ENCODE measurements around the gene MICA. TPM values are rescaled to one million over a fixed set of nuclear protein-coding genes. Genes with fewer than 3 reads are reported as not detected.

MICA gene
- polyA plus RNA-seq, 1 of the 3 experiments (the other 2 are of a cell fraction), result 28.8 TPM

GRCh38 chr6:31366693-31367470, 36.5 kb upstream of the MICA start:
- Histone ChIP-seq H3K27ac (ENCODE audit: low read depth in 2 of 2, low read length in 1 of 2) (no peak overlapping the region), H3K9ac (no peak overlapping the region), H3K9me2 (no peaks in the 10 kb centered on the region), H4K20me1 (ENCODE audit: insufficient read depth) (no peaks in the 10 kb centered on the region), H3K4me1 (ENCODE audit: control insufficient read depth in 1 of 2, insufficient read depth in 2 of 2, low read depth in 1 of 2, low read length in 1 of 2) (peaks cover 0 to 2% of the 10 kb centered on the region in 2 experiments; a peak in 1 of 4 replicates), H3F3A (replicated peaks; ENCODE audit: insufficient read depth) (no peaks in the 10 kb centered on the region), H3K4me2 (peak overlapping the region; percentile 74; the same call in 1 of the 2 replicates), H3K36me3 (replicated peaks in 1 of 2; ENCODE audit: control insufficient read depth in 1 of 2, insufficient read depth in 2 of 2, low read length in 1 of 2) (no peaks in the 10 kb centered on the region), H3K27me3 (ENCODE audit: insufficient read depth) (peaks cover 43% of the 10 kb centered on the region), H3K4me3 (ENCODE audit: low read depth in 2 of 2, low read length in 1 of 2) (peak overlapping the region; percentile 28 to 58; a peak in 3 of 4 replicates), H3K9me3 (0 out of 2 replicates have a peak, but pooled peaks cover 2% of the 10 kb centered on the region), H2AFZ (ENCODE audit: low read depth) (no peak overlapping the region), H3K79me2 (ENCODE audit: insufficient read depth) (no peaks in the 10 kb centered on the region)
- TF ChIP-seq EP300 (IDR thresholded peaks at IDR 0.05; ENCODE audit: borderline replicate concordance in 1 of 2, low read depth in 1 of 2, low read length in 1 of 2) (no peak), GATA2 (CRISPR knock-in tag; IDR thresholded peaks at IDR 0.05) (no peak), RXRA (IDR thresholded peaks at IDR 0.05; ENCODE audit: borderline replicate concordance, low read depth) (no peak), RAD21 (IDR thresholded peaks at IDR 0.05; ENCODE audit: low read length) (peak; percentile 88), SIN3A (IDR thresholded peaks at IDR 0.05; ENCODE audit: borderline replicate concordance, low read depth, low read length) (no peak), MEF2A (IDR thresholded peaks at IDR 0.05; ENCODE audit: borderline replicate concordance, low read depth) (no peak), MXI1 (IDR thresholded peaks at IDR 0.05; ENCODE audit: low read depth, low read length) (no peak), TEAD4 (IDR thresholded peaks at IDR 0.05; ENCODE audit: borderline replicate concordance, insufficient read depth) (no peak), MAX (IDR thresholded peaks at IDR 0.05; ENCODE audit: low read depth) (no peak), REST (IDR thresholded peaks at IDR 0.05; ENCODE audit: low read depth, low read length) (no peak), FOXJ3 (CRISPR knock-in tag; IDR thresholded peaks at IDR 0.05) (no peak), RFX5 (IDR thresholded peaks at IDR 0.05; ENCODE audit: low read length) (0 out of 2 replicates have a peak, but pooled peaks have one; percentile 51), CTCF (IDR thresholded peaks at IDR 0.05) (peak; percentile 92), TAF1 (IDR thresholded peaks at IDR 0.05; ENCODE audit: borderline replicate concordance, low read depth, low read length) (no peak), USF2 (IDR thresholded peaks at IDR 0.05; ENCODE audit: borderline replicate concordance, low read depth, low read length) (no peak), ZBTB33 (IDR thresholded peaks at IDR 0.05; ENCODE audit: borderline replicate concordance, low read depth) (no peak), SMC3 (IDR thresholded peaks at IDR 0.05; ENCODE audit: low read depth, low read length) (peak; percentile 94), FOXM1 (IDR thresholded peaks at IDR 0.05; ENCODE audit: low read depth) (no peak)
- 3% methylated on average over 21 of the region's 30 CpGs for WGBS (ENCODE audit: low lambda C conversion rate)
- ChIA-PET CTCF (interaction anchor here (0.6 to 3.5 kb wide), 83 partner anchors 8 to 1713 kb away, joined by 3 to 63 read pairs (median 4); partner anchors contain the start of genes C6orf15, CCHCR1, DDR1 and HLA-B), POLR2A (no interaction called here)
- DNase-seq, result peak; percentile 84
